PC-9 (cell line): ENCODE data around the gene EP300. TPM values are rescaled to one million over a fixed set of nuclear protein-coding genes. Genes with fewer than 3 reads are reported as not detected.

Experiments used
- BruUV-seq: library from RNA; stranded (reverse); fragments of 400-500 nt; replicated peaks from 2 replicates; lab custom pipeline; 2021; lab: Mats Ljungman, UMichigan
- CTCF ChIA-PET: fragments of 300-600 bp; sonication (Branson Sonifier 250); formaldehyde crosslinking; loops from one replicate; lab custom pipeline; 2022; ENCODE audit warnings: antibody characterized with exemption; lab: Charles Lee
- POLR2A ChIA-PET: fragments of 300-600 bp; sonication (Branson Sonifier 250); formaldehyde crosslinking; loops from one replicate; lab custom pipeline; 2022; ENCODE audit warnings: antibody characterized with exemption; ENCODE audit not compliant: unreplicated experiment; lab: Charles Lee
- DNase-seq, 2 experiments: peaks; one replicate each; pipeline versions ENCODE4 v3.0.0 to v3.0.0-alpha.2; 2015 to 2022; ENCODE audit warnings: mixed read lengths in 1 of 2
- H2AFZ ChIP-seq: fragments of 200-600 bp; sonication (generic); 2 replicates; pipeline ENCODE4 v1.8.1; 2017; ENCODE audit warnings: antibody characterized with exemption
- H3F3A ChIP-seq: fragments of 200-600 bp; sonication (generic); 2 replicates; pipeline ENCODE4 v1.8.1; 2017; ENCODE audit warnings: antibody characterized with exemption, mild to moderate bottlenecking, low read depth; ENCODE audit not compliant: insufficient read depth
- H3K27ac ChIP-seq: fragments of 200-600 bp; sonication (generic); 2 replicates; pipeline ENCODE4 v1.6.1; 2016; ENCODE audit warnings: mixed run types
- H3K27me3 ChIP-seq: fragments of 200-600 bp; sonication (generic); 2 replicates; pipeline ENCODE4 v1.6.1; 2016; ENCODE audit warnings: low read depth, mixed run types; ENCODE audit not compliant: insufficient read depth
- H3K36me3 ChIP-seq: fragments of 200-600 bp; sonication (generic); 2 replicates; pipeline ENCODE4 v1.6.1; 2016; ENCODE audit warnings: low read depth, mixed run types
- H3K4me1 ChIP-seq: fragments of 200-600 bp; sonication (generic); replicated peaks from 2 replicates; pipeline ENCODE4 v1.6.1; 2016; ENCODE audit warnings: mixed run types; ENCODE audit not compliant: insufficient read depth
- H3K4me2 ChIP-seq: fragments of 200-600 bp; sonication (generic); 2 replicates; pipeline ENCODE4 v1.6.1; 2017; ENCODE audit warnings: mixed run types
- H3K4me3 ChIP-seq: fragments of 200-600 bp; sonication (generic); 2 replicates; pipeline ENCODE4 v1.6.1; 2016; ENCODE audit warnings: mixed run types
- H3K79me2 ChIP-seq: fragments of 200-600 bp; sonication (generic); 2 replicates; pipeline ENCODE4 v1.6.1; 2017; ENCODE audit warnings: low read depth, mixed run types
- H3K9me2 ChIP-seq: fragments of 200-600 bp; sonication (generic); 2 replicates; pipeline ENCODE4 v1.8.1; 2017; ENCODE audit warnings: mild to moderate bottlenecking; ENCODE audit not compliant: insufficient read depth
- H3K9me3 ChIP-seq: fragments of 200-600 bp; sonication (generic); 2 replicates; pipeline ENCODE4 v1.8.1; 2016; ENCODE audit warnings: low read depth; ENCODE audit not compliant: insufficient read depth
- H4K20me1 ChIP-seq: fragments of 200-600 bp; sonication (generic); 2 replicates; pipeline ENCODE4 v1.8.1; 2017; ENCODE audit not compliant: insufficient read depth
- CTCF ChIP-seq: fragments of 200-600 bp; sonication (generic); conservative IDR thresholded peaks from 2 replicates; pipeline ENCODE4 v1.6.1; 2017; ENCODE audit warnings: mixed run types, antibody characterized with exemption, mild to moderate bottlenecking, moderate library complexity
- EZH2 ChIP-seq: fragments of 200-600 bp; sonication (generic); IDR thresholded peaks from 2 replicates; pipeline ENCODE4 v1.8.0; 2017; ENCODE audit warnings: antibody characterized with exemption, low read depth
- intact Hi-C: fragments of 100-400 bp; cut with micrococcal nuclease; formaldehyde crosslinking; loops from one replicate; pipeline ENCODE4 v1.10.0; 2022; ENCODE audit not compliant: unreplicated experiment
- total RNA-seq: library from RNA; stranded (reverse); gene quantifications from 2 replicates; pipeline ENCODE4 v1.2.3, GENCODE V29; 2021

The EP300 gene
- total RNA-seq, 1 experiment from 2014 or later = 64.3 TPM

- ChIA-PET POLR2A (no interaction called here), CTCF (no interaction called here)
- Histone ChIP-seq H3K79me2 (no peaks in the 10 kb centered on the region), H3K27ac (no peak overlapping the region), H3K36me3 (peaks cover 76% of the 10 kb centered on the region), H3K4me3 (no peak overlapping the region), H3F3A (peaks cover 24% of the 10 kb centered on the region; the same call in 1 of the 2 replicates), H3K9me3 (no peaks in the 10 kb centered on the region), H3K9me2 (no peaks in the 10 kb centered on the region), H3K4me2 (no peak overlapping the region), H3K4me1 (no peaks in the 10 kb centered on the region), H2AFZ (no peak overlapping the region), H4K20me1 (peaks cover 25% of the 10 kb centered on the region), H3K27me3 (no peaks in the 10 kb centered on the region)
- intact Hi-C loops = no loop called here
- no TSS peak for BruUV-seq
- no peak for DNase-seq
- TF ChIP-seq EZH2 = no peak
- no peak for TF ChIP-seq CTCF
These were observed 64.7 kb downstream of the EP300 start for GRCh38 chr22:41157083-41157482.

- ChIA-PET CTCF (interaction anchor here (0.6 kb wide), 2 partner anchors 13 to 224 kb away, joined by 4 to 8 read pairs; no protein-coding TSS in a partner anchor), POLR2A (interaction anchor here (0.6 kb wide), 2 partner anchors 396 to 1778 kb away, joined by 3 to 4 read pairs; no protein-coding TSS in a partner anchor)
- H3K9me3 ChIP-seq = no peaks in the 10 kb centered on the region
- DNase-seq = no peak
- TF ChIP-seq CTCF (no peak), EZH2 (no peak)
- no peak overlapping the region for H3K4me2 ChIP-seq
- peaks cover 70% of the 10 kb centered on the region for H3K36me3 ChIP-seq
- intact Hi-C loops = no loop called here
- no peaks in the 10 kb centered on the region for H3K79me2 ChIP-seq
- H3F3A ChIP-seq = peaks cover 34% of the 10 kb centered on the region; the same call in 1 of the 2 replicates
- H3K27ac ChIP-seq = no peak overlapping the region
- H3K9me2 ChIP-seq = no peaks in the 10 kb centered on the region
- H3K4me1 ChIP-seq = no peaks in the 10 kb centered on the region
- no TSS peak for BruUV-seq
- no peaks in the 10 kb centered on the region for H3K27me3 ChIP-seq
- H4K20me1 ChIP-seq = peaks cover 5% of the 10 kb centered on the region; the same call in 1 of the 2 replicates
- H3K4me3 ChIP-seq = no peak overlapping the region
- H2AFZ ChIP-seq = no peak overlapping the region
These were observed 76.8 kb downstream of the EP300 start for GRCh38 chr22:41169157-41169556.

DNA sequence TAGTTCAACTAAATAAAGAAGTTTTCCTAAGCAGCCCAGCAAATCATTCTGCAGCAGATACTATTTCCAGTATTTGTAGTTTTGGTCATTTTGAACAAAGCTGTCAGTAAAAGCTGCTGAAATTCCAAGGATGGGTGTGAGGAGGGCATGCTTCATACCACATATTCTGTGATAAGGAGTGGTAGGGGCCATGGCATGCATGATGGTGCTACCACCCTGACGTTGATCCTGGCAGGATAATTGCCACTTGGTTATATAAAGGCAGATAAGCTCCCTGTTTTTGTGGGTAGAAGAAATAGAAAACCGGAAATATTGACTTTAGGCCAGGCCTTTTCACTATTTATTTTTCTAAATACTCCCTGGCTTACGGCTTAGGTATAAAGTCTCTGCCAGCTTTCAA lies 79.6 kb downstream of the EP300 start:
- intact Hi-C loops = no loop called here
- H3F3A ChIP-seq = peaks cover 26% of the 10 kb centered on the region; the same call in 1 of the 2 replicates
- no peak for DNase-seq
- no peaks in the 10 kb centered on the region for H3K27me3 ChIP-seq
- H3K4me3 ChIP-seq = no peak overlapping the region
- H3K36me3 ChIP-seq = peaks cover 75% of the 10 kb centered on the region
- CTCF ChIA-PET = no interaction called here
- no peaks in the 10 kb centered on the region for H3K79me2 ChIP-seq
- H3K9me2 ChIP-seq = no peaks in the 10 kb centered on the region
- peaks cover 3% of the 10 kb centered on the region; the same call in 1 of the 2 replicates for H4K20me1 ChIP-seq
- POLR2A ChIA-PET = interaction anchor here (0.6 kb wide), 1 partner anchor 9 kb away, joined by 4 read pairs; no protein-coding TSS in a partner anchor
- TF ChIP-seq CTCF (no peak), EZH2 (no peak)
- no TSS peak for BruUV-seq
- H3K27ac ChIP-seq = no peak overlapping the region
- no peak overlapping the region for H2AFZ ChIP-seq
- no peak overlapping the region for H3K4me2 ChIP-seq
- no peaks in the 10 kb centered on the region for H3K4me1 ChIP-seq
- no peaks in the 10 kb centered on the region for H3K9me3 ChIP-seq
